IMR-90 (cell line): ENCODE data around the gene TOR1AIP2. TPM values are rescaled to one million over a fixed set of nuclear protein-coding genes. Genes with fewer than 3 reads are reported as not detected.

Experiments used
- ATAC-seq: fragments of 200-7000 bp; cut with Tn5 transposase; 2 replicates; pipeline ENCODE4 v1.9.1; 2020; ENCODE audit warnings: low read depth, mild to moderate bottlenecking, moderate library complexity
- BruUV-seq: library from RNA; stranded (reverse); fragments of 400-500 nt; replicated peaks from 2 replicates; lab custom pipeline; 2021; lab: Mats Ljungman, UMichigan
- CTCF ChIA-PET: fragments of 300-600 bp; formaldehyde crosslinking; extraction: SDS; loops from one replicate; lab custom pipeline; 2021; ENCODE audit warnings: antibody characterized with exemption; lab: Yijun Ruan, JAX
- POLR2A ChIA-PET: fragments of 300-600 bp; sonication (Branson Sonifier 250); formaldehyde crosslinking; loops from one replicate; lab custom pipeline; 2022; ENCODE audit warnings: antibody characterized with exemption; ENCODE audit not compliant: unreplicated experiment; lab: Charles Lee
- DNase-seq: peaks from one replicate; pipeline ENCODE4 v3.0.0; 2013
- H2AFZ ChIP-seq: replicated peaks from 2 replicates; pipeline ENCODE3; 2013; ENCODE audit warnings: low read length, mild to moderate bottlenecking; ENCODE audit not compliant: poor library complexity
- H2AK5ac ChIP-seq: 2 replicates; pipeline ENCODE4 v1.6.1; 2013; ENCODE audit warnings: low read depth, low read length, inconsistent platforms
- H2AK9ac ChIP-seq: replicated peaks from 2 replicates; pipeline ENCODE3; 2013; ENCODE audit warnings: mild to moderate bottlenecking, low read depth, low read length, moderate library complexity; ENCODE audit not compliant: poor library complexity
- H2BK120ac ChIP-seq: 2 replicates; pipeline ENCODE4 v1.6.1; 2013; ENCODE audit warnings: low read depth, low read length, inconsistent platforms
- H2BK15ac ChIP-seq: 3 replicates; pipeline ENCODE4 v1.6.1; 2013; ENCODE audit warnings: low read depth, low read length, inconsistent platforms
- H2BK20ac ChIP-seq: 2 replicates; pipeline ENCODE4 v1.6.1; 2013; ENCODE audit warnings: low read depth, mild to moderate bottlenecking, inconsistent platforms, low read length, moderate library complexity
- H2BK5ac ChIP-seq: 2 replicates; pipeline ENCODE4 v1.6.1; 2013; ENCODE audit warnings: mild to moderate bottlenecking, low read depth, low read length, inconsistent platforms; ENCODE audit not compliant: poor library complexity, severe bottlenecking
- H3K14ac ChIP-seq: replicated peaks from 2 replicates; pipeline ENCODE4 v1.6.1; 2013; ENCODE audit warnings: low read depth, low read length, inconsistent platforms
- H3K18ac ChIP-seq: 2 replicates; pipeline ENCODE4 v1.6.1; 2013; ENCODE audit warnings: low read depth, low read length, control low read depth
- H3K23ac ChIP-seq: 2 replicates; pipeline ENCODE4 v1.6.1; 2013; ENCODE audit warnings: low read depth, low read length, inconsistent platforms
- H3K27ac ChIP-seq: 2 replicates; pipeline ENCODE4 v1.5.1; 2013; ENCODE audit warnings: mild to moderate bottlenecking, control low read depth, low read length; ENCODE audit not compliant: insufficient read depth
- H3K27me3 ChIP-seq: 2 replicates; pipeline ENCODE4 v1.6.1; 2013; ENCODE audit warnings: low read length; ENCODE audit not compliant: control insufficient read depth, insufficient read depth
- H3K36me3 ChIP-seq: 2 replicates; pipeline ENCODE4 v1.6.1; 2013; ENCODE audit warnings: low read length, mixed read lengths; ENCODE audit not compliant: control insufficient read depth, insufficient read depth
- H3K4ac ChIP-seq: 2 replicates; pipeline ENCODE4 v1.6.1; 2013; ENCODE audit warnings: low read depth, low read length, inconsistent platforms
- H3K4me1 ChIP-seq: 2 replicates; pipeline ENCODE4 v1.6.1; 2013; ENCODE audit warnings: low read length, mixed read lengths; ENCODE audit not compliant: control insufficient read depth, insufficient read depth
- H3K4me2 ChIP-seq: 2 replicates; pipeline ENCODE4 v1.6.1; 2013; ENCODE audit warnings: low read depth, mild to moderate bottlenecking, control low read depth, low read length, moderate library complexity
- H3K4me3 ChIP-seq: 2 replicates; pipeline ENCODE4 v1.5.1; 2013; ENCODE audit warnings: low read depth, mild to moderate bottlenecking, control low read depth, low read length, moderate library complexity; ENCODE audit not compliant: insufficient read depth
- H3K56ac ChIP-seq: 2 replicates; pipeline ENCODE4 v1.6.1; 2013; ENCODE audit warnings: low read length, inconsistent platforms; ENCODE audit not compliant: insufficient read depth; ENCODE audit errors: extremely low read depth
- H3K79me1 ChIP-seq, 2 experiments: 2 replicates each; pipeline ENCODE4 v1.6.1; 2013; ENCODE audit warnings: low read length in 2 of 2, inconsistent platforms in 1 of 2, low read depth in 1 of 2
- H3K9ac ChIP-seq: 2 replicates; pipeline ENCODE4 v1.6.1; 2013; ENCODE audit warnings: low read depth, low read length, control low read depth
- H3K9me1 ChIP-seq: 2 replicates; pipeline ENCODE4 v1.6.1; 2013; ENCODE audit warnings: low read length, inconsistent platforms; ENCODE audit not compliant: insufficient read depth
- H3K9me3 ChIP-seq: 2 replicates; pipeline ENCODE4 v1.6.1; 2013; ENCODE audit warnings: low read length; ENCODE audit not compliant: control insufficient read depth, insufficient read depth
- H4K20me1 ChIP-seq: 2 replicates; pipeline ENCODE4 v1.6.1; 2013; ENCODE audit warnings: low read length, inconsistent platforms; ENCODE audit not compliant: insufficient read depth
- H4K5ac ChIP-seq: 2 replicates; pipeline ENCODE4 v1.6.1; 2013; ENCODE audit warnings: mild to moderate bottlenecking, low read depth, low read length, control low read depth
- H4K8ac ChIP-seq, 2 experiments: 2 replicates each; pipeline ENCODE4 v1.6.1; 2013; ENCODE audit warnings: low read depth in 2 of 2, low read length in 2 of 2, control low read depth in 1 of 2, inconsistent platforms in 1 of 2
- H4K91ac ChIP-seq: 2 replicates; pipeline ENCODE4 v1.6.1; 2013; ENCODE audit warnings: low read depth, low read length, inconsistent platforms; ENCODE audit not compliant: insufficient read depth
- BHLHE40 ChIP-seq: fragments of 150-350 bp; IDR thresholded peaks from 2 replicates; pipeline ENCODE4 v1.6.1; 2016; ENCODE audit warnings: mild to moderate bottlenecking, low read depth, low read length
- CEBPB ChIP-seq: IDR thresholded peaks from 2 replicates; pipeline ENCODE4 v1.6.1; 2012; ENCODE audit warnings: low read depth, low read length, improper control_type of control experiment
- CTCF ChIP-seq: conservative IDR thresholded peaks from 2 replicates; pipeline ENCODE4 v1.5.1; 2012; ENCODE audit warnings: mild to moderate bottlenecking, low read depth, low read length, improper control_type of control experiment
- RAD21 ChIP-seq: IDR thresholded peaks from 2 replicates; pipeline ENCODE4 v1.6.1; 2012; ENCODE audit warnings: low read length, improper control_type of control experiment
- WGBS, 2 experiments: methylation state at CpG; one replicate each; pipeline versions ENCODE4 v1.1.5 to v1.1.7; 2013; ENCODE audit warnings: missing lambda C conversion rate in 2 of 2; ENCODE audit not compliant: insufficient read length in 1 of 2; ENCODE audit errors: extremely low coverage in 2 of 2; 5-methylcytosine and 5-hydroxymethylcytosine counted together
- dilution Hi-C: fragments of 300-500 bp; cut with HindIII; formaldehyde crosslinking; loops from one replicate; pipeline ENCODE4 v1.14.3; 2018; ENCODE audit warnings: low sequenced_read_pairs; ENCODE audit not compliant: unreplicated experiment
- in situ Hi-C: fragments of 300-500 bp; cut with MboI; formaldehyde crosslinking; loops from 3 replicates; pipeline ENCODE4 v1.14.3; 2019; ENCODE audit warnings: low sequenced_read_pairs, inconsistent platforms, mixed read lengths
- intact Hi-C: fragments of 100-400 bp; cut with micrococcal nuclease; formaldehyde crosslinking; loops from 2 replicates; pipeline ENCODE4 v1.10.0; 2022
- polyA plus RNA-seq, 3 experiments: library from polyadenylated mRNA; depleted of rRNA; stranded (reverse); fragments of >200 nt; gene quantifications; 2 replicates each; pipeline ENCODE4 v1.2.3, GENCODE V29; 2012; ENCODE audit warnings: low replicate concordance in 1 of 3
- total RNA-seq: library from RNA; depleted of rRNA; stranded (reverse); fragments of >200 nt; gene quantifications from 2 replicates; pipeline ENCODE4 v1.2.3, GENCODE V29; 2012

The TOR1AIP2 gene
- total and polyA plus RNA-seq, 2 of the 4 experiments (the other 2 are of a cell fraction) = 20.7 to 85.0 TPM

- no CpG with 5 or more reads among the region's 3 CpGs for WGBS, 2 experiments
- Histone ChIP-seq H3K27ac (peak overlapping the region; percentile 72; the same call in 1 of the 2 replicates), H3K9ac (peak overlapping the region; percentile 50; the same call in 1 of the 2 replicates), H3K23ac (no peak overlapping the region), H2BK15ac (no peak overlapping the region), H2AK5ac (no peak overlapping the region), H3K4me3 (peak overlapping the region; percentile 76), H3K9me3 (no peaks in the 10 kb centered on the region), H3K4me1 (no peaks in the 10 kb centered on the region), H2AK9ac (no peak overlapping the region), H3K27me3 (no peaks in the 10 kb centered on the region), H3K4me2 (peak overlapping the region; percentile 97), H2BK20ac (no peak overlapping the region), H4K91ac (no peak overlapping the region), H2BK120ac (no peak overlapping the region), H2BK5ac (peak overlapping the region; percentile 62), H3K79me1 (peaks cover 13 to 48% of the 10 kb centered on the region in 2 experiments), H4K5ac (no peak overlapping the region), H3K18ac (no peak overlapping the region), H3K14ac (no peak overlapping the region), H3K36me3 (peaks cover 16% of the 10 kb centered on the region), H3K9me1 (peaks cover 13% of the 10 kb centered on the region), H4K8ac (no peak overlapping the region), H2AFZ (no peak overlapping the region), H4K20me1 (peaks cover 43% of the 10 kb centered on the region; the same call in 1 of the 2 replicates), H3K4ac (no peak overlapping the region), H3K56ac (no peak overlapping the region)
- POLR2A ChIA-PET = interaction anchor here (0.6 kb wide), 1 partner anchor 13 kb away, joined by 3 read pairs; no protein-coding TSS in a partner anchor
- CTCF ChIA-PET = interaction anchor here (0.6 to 0.7 kb wide), 2 partner anchors 9 to 86 kb away, joined by 4 read pairs; no protein-coding TSS in a partner anchor
- 0 out of 2 replicates have a peak, but pooled peaks have one; percentile 5 for ATAC-seq
- in situ Hi-C loops = loop anchor here (10.0 kb wide), 1 partner anchor 308 kb away; no protein-coding TSS in a partner anchor
- no peak for TF ChIP-seq RAD21
- no peak for TF ChIP-seq CTCF
- peak; percentile 70; the same call in 1 of the 2 replicates for TF ChIP-seq BHLHE40
- peak; percentile 98 for TF ChIP-seq CEBPB
- dilution Hi-C loops = no loop called here
- intact Hi-C loops = loop anchor here (10.0 kb wide), 1 partner anchor 598 kb away; no protein-coding TSS in a partner anchor
- DNase-seq = peak; percentile 61
- no TSS peak for BruUV-seq
Measured at GRCh38 chr1:179876300-179876715, 1.3 kb downstream of the TOR1AIP2 start.
